ENCODE measurements around the gene KIAA0040. TPM values are rescaled to one million over a fixed set of nuclear protein-coding genes. Genes with fewer than 3 reads are reported as not detected.

Gene KIAA0040
- total RNA-seq, 1 experiment from 2014 or later, result 32.4 TPM

GRCh38 chr1:175185903-175186302 is 6.7 kb downstream of the KIAA0040 start:
- H3K27me3 ChIP-seq (ENCODE audit: insufficient read depth, low read length), result no peaks in the 10 kb centered on the region
- no peaks in the 10 kb centered on the region for H4K20me1 ChIP-seq (ENCODE audit: insufficient read depth)
- ChIA-PET CTCF (interaction anchor here (1.9 kb wide), 1 partner anchor 34 kb away, joined by 4 read pairs; no protein-coding TSS in a partner anchor), RAD21 (ENCODE audit: low non-redundant PET in 1 of 2, low total read pairs in 2 of 2, uncharacterized antibody in 2 of 2, unreplicated experiment in 2 of 2) (no interaction called here), POLR2A (no interaction called here)
- no peaks in the 10 kb centered on the region for H3K9me3 ChIP-seq (ENCODE audit: control insufficient read depth in 1 of 2, insufficient read depth in 1 of 2, low read depth in 1 of 2, low read length in 2 of 2)
- H3K9ac ChIP-seq (ENCODE audit: low read length), result no peak overlapping the region
- TF ChIP-seq ZBTB33 (IDR thresholded peaks at IDR 0.05; ENCODE audit: extremely low read depth, insufficient replicate concordance, low read length), result no peak
- TF ChIP-seq ZFX (IDR thresholded peaks at IDR 0.05), result no peak
- no peak for TF ChIP-seq SRF (IDR thresholded peaks at IDR 0.05; ENCODE audit: low read depth)
- no peak for TF ChIP-seq FOSL1 (IDR thresholded peaks at IDR 0.05; ENCODE audit: low read depth)
- no peak; a peak in 1 of 6 replicates for TF ChIP-seq CTCF (IDR thresholded peaks at IDR 0.05 in 2 of 3, conservative IDR thresholded peaks at IDR 0.05 in 1 of 3; ENCODE audit: borderline replicate concordance in 1 of 3, insufficient read depth in 1 of 3, low read depth in 2 of 3, low read length in 2 of 3)
- no peak for TF ChIP-seq SP1 (IDR thresholded peaks at IDR 0.05; ENCODE audit: low read depth)
- no peak for TF ChIP-seq POLR2AphosphoS5 (IDR thresholded peaks at IDR 0.05; ENCODE audit: low read depth, low read length)
- intact Hi-C loops (cut with micrococcal nuclease), result no loop called here
- H3K4me2 ChIP-seq (ENCODE audit: low read length), result no peak overlapping the region
- no peak for DNase-seq (ENCODE audit: low read depth, low spot score)
- H2AFZ ChIP-seq (ENCODE audit: low read depth, low read length, poor library complexity, severe bottlenecking), result no peak overlapping the region
- H3K36me3 ChIP-seq (ENCODE audit: control insufficient read depth in 1 of 2, insufficient read depth in 2 of 2, low read length in 2 of 2), result no peaks in the 10 kb centered on the region
- peaks cover 12% of the 10 kb centered on the region; the same call in 1 of the 2 replicates for H3K79me2 ChIP-seq (ENCODE audit: insufficient read depth, low read length)
- no peak overlapping the region for H3K27ac ChIP-seq (ENCODE audit: low read depth, low read length)
- no peak for ATAC-seq
- H3K9me2 ChIP-seq (ENCODE audit: insufficient read depth), result no peaks in the 10 kb centered on the region
- no peak overlapping the region for H3K4me3 ChIP-seq (replicated peaks in 1 of 2; ENCODE audit: low read depth in 1 of 2, low read length in 2 of 2)
- peaks cover 0 to 2% of the 10 kb centered on the region in 2 experiments; a peak in 1 of 4 replicates for H3K4me1 ChIP-seq (ENCODE audit: control insufficient read depth in 1 of 2, insufficient read depth in 2 of 2, low read length in 2 of 2)
- no TSS peak for BruUV-seq (replicated peaks)

All from HCT116 (cell line).